Suppressor macrophage treated with lipopolysaccharide for 1 hour (primary cell): ENCODE results near the gene CERS1.
A peak's percentile ranks its signal among the peaks of the same experiment; 100 is the strongest.

ENCODE experiments used
- DNase-seq, 3 donors: peaks; one replicate each; pipeline ENCODE4 v3.0.0-alpha.2; 2020 to 2022

CERS1 gene

GRCh38 chr19:18855647-18856384, 40.1 kb downstream of the CERS1 start:
- no peak for DNase-seq

DNA sequence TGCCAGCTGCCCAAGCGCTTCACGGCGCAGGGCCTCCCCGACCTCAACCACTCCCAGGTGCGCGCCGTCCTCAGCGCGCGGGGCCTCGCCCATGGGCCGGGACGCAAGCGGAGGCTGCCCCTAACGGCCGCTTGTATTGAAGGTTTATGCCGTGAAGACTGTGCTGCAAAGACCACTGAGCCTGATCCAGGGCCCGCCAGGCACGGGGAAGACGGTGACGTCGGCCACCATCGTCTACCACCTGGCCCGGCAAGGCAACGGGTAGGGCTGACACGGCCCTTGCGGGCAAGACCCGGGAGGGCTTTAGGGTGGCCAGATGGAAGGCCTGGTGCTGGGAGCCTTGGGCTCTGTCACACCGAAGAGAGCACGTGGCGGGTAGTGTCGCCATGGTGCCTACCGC, 41.0 kb downstream of the CERS1 start:
- DNase-seq = no peak

DNA sequence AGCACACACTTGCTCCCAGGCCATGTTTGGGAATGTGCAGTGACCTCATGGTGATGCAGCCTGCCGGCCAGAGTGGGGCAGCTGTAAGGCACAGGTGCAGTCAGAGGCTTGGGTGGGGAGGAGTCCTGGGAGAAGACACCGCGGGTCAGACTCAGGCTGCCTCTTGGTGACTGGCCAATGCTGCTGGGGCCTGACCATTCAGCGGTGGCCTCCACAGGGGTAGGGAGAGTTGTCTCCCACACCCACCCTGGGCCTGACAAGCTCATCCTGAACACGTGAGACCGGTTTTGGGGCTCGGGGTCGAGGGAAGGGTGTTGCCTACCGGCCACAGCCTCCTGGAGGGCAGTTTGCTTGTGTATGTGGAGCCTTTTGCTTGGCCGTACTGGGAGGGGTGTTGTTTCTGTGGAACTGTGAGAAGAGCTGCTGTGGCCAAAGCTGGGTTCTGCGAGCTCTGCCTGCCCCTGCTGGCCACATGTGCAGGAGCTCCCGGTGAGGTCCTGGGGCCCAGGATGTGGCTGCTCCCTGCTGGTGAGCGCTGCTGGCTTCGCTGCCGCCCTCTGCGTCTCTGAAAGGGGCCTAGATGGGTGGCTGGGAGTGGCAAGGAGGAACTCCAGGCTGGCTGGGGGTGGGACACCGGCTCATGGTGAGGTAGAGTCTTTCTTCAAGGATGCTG, 42.1 kb downstream of the CERS1 start:
- DNase-seq = no peak

DNA sequence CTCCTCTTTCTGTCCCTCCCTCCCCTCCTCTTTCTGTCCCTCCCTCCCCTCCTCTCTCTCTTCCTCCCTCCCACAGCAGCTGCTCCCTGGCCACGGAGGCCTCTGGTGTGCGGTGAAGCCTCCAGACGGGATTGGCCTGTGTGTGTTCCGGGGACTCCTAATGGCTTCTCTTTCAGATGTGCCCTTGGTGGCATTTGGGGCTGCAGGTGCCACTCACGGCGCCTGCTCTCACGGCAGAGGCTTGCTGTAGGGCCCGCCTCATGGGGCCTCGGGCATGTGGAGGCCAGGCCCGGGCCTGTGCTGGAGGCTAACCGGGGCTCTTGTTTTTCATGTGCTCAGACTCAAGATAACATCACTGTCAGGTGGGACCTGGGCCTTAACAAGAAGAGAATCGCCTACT, 43.3 kb downstream of the CERS1 start:
- DNase-seq = no peak

DNA sequence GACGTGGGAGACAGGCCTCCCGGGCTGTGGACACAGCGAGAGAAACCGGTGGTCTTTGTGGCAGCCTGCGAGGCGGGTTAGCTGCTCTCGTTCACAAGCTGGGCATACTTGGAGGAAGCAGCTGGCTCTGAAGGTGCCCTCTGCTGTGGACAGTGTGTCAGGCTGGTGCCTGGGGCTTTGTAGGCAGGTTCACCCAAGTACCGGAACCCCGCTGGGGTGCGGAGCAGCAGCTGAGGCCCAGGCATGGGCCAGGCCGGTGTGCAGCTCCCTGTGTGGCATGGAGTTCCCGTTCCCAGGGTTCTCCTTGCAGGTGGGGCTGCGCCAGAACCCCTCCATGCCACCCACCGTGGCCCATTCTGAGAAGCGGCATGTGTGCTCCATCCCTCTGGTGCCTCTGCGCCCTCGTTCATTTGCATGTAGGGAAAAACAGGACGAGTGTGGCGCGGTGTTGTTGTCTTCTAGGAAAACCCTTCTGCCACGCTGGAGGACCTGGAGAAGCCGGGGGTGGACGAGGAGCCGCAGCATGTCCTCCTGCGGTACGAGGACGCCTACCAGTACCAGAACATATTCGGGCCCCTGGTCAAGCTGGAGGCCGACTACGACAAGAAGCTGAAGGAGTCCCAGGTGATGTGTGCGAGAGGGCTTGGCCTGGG, 44.2 kb downstream of the CERS1 start:
- DNase-seq = no peak

DNA sequence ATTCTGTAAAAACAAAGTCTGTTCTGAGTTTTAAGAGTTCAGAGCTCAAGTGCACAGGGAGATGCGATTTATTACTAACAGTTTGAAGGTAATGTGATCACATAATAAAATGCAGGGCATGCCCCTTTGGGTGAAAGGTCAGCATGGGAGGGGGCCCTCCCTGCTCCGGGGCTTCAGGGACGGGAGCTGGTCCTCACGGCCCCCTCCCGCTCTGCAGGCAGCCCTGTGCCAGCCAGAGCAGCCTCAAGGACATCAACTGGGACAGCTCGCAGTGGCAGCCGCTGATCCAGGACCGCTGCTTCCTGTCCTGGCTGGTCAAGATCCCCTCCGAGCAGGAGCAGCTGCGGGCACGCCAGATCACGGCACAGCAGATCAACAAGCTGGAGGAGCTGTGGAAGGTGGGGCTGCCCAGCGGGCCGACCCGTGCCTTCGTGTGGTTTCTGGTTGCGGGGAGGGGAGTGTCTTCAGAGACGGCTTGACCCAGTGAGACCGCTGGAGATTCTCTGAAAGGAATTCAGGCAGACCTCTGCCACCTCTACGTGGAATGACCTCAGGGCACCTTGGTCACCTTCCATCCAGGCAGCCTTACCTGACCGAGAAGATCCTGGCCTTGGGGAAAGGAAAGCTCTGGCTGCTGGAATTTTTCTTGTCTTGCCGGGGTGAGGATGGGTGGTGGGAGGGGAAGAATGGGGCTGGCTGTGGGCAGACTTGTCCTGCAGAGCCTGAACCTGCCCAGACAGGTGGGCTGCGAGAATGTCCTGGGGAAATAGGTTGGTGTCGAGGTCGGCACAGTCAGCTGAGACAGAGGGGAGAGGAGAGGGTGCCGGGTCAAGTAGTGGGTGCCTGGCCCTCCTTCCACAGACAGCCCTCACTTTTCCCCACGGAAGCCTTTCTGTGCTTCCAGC, 45.2 kb downstream of the CERS1 start:
- no peak for DNase-seq

GRCh38 chr19:18849838-18850400, 46.0 kb downstream of the CERS1 start:
- DNase-seq = no peak

GRCh38 chr19:18848878-18849661, 46.9 kb downstream of the CERS1 start:
- peak; percentile 85 to 89 (median 86) for DNase-seq

DNA sequence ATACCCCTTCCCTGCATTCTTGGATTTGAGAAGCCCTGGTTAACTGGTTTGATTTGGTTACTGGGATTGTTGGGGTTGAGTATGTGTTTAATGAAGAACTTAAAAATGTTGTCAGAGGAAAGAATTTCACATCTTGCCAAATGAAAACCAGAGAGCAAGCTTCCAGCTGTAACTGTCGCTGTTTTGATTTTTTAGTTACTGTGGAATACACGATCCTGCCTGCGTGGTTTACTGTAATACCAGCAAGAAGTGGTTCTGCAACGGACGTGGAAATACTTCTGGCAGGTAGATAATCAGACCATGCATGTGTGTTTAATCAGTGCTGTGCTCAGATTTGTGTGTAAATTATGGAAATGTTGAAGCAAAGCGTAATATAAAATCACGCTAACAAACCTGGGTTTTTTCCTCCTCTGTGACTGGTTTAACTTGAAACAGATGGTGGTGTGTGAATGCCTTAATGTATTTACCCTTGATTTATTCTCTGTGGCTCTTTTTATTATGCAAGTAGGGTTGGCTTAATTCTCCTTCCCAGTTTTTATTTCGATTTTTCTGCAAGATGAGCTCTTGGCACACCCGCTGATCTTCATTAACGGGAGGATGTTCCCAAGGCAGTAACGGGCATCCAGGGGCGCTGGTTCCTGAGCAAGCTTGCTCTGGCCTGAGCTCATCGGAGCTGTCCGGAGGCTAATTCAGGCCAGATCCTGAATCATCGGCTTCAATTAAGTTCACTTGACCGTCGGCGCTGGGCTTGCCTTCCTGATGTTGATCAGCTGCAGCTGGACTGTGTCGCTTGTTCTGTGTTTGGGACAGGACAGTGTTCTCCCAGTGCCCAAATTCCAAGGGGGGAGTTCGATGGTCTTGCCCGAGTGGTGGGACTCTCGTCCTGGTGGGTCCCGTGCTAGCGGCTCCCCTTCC, 48.2 kb downstream of the CERS1 start:
- no peak for DNase-seq

DNA sequence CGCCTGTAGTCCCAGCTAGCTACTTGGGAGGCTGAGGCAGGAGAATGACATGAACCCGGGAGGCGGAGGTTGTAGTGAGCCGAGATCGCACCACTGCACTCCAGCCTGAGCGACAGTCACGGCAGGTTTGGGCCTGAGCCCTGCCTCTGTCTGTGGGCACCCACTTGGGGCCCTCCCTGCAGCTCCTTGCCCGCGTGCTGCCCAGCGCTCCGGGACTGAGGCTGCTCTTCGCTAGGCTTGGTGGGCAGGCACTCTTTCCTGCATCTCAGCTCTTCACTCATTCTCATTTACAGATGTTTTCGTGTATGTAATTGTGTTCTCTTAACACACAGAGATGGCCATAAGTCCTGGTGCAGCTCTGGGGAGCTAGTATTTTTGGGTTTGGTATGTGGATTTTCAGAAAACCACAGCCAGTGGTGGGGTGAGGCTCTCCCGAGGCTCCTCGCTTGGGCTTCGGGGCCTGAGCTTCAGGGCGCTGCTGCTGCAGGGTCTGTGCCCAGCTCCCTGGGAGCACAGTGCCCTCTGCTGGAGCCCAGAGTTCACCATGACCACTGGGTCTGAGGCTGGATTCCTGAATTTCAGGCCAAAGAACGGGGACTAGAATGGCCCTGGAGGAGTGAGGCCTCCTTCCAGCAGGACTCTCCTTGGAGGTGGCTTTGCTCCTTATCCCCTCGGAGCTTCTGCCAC, 49.0 kb downstream of the CERS1 start:
- peak; percentile 77 to 90 (median 85) for DNase-seq

DNA sequence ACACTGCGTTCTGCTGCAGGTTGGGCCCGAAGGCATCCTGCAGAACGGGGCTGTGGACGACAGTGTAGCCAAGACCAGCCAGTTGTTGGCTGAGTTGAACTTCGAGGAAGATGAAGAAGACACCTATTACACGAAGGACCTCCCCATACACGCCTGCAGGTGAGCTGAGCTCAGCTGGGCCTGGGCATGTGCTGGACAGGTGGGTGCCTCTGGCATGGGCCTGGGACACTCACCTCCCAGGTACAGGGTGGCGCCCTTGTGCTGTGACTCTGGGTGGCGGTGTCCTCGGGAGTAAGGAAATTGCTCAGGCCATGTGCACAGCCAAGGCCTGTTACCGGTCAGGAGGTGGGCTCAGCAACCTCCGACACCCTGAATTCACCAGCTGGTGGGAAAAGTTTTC, 50.0 kb downstream of the CERS1 start:
- no peak for DNase-seq

GRCh38 chr19:18844806-18845329, 51.1 kb downstream of the CERS1 start:
- no peak for DNase-seq

- DNase-seq = no peak
These were observed 52.0 kb downstream of the CERS1 start for GRCh38 chr19:18843960-18844359.

GRCh38 chr19:18842166-18842565, 53.8 kb downstream of the CERS1 start:
- no peak for DNase-seq

DNA sequence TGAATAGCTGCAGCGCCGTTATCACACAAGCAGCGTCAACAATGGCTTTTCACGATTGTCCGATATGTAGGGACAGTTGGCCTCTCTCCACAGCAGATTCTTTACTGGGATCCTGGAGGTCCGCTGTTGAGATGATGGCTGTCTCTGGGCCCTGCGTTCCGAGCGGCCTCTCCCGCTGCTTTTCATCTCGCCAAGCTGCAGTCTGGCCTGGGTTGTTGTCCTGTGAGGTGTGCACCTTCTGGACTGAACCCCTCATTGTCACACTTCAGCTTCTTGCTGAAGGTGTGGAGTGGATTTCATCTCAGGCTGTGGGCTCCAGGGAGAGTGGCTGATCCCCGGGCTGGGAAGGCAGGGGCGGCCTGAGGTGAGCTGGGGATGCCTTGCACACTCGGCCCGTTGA, 54.6 kb downstream of the CERS1 start:
- no peak for DNase-seq

GRCh38 chr19:18840288-18841267, 55.4 kb downstream of the CERS1 start:
- no peak for DNase-seq

GRCh38 chr19:18839465-18840287, 56.3 kb downstream of the CERS1 start:
- no peak for DNase-seq

- DNase-seq = no peak
These were observed 61.3 kb downstream of the CERS1 start for GRCh38 chr19:18834644-18834984.
